Effector CD4-positive, alpha-beta T cell (primary cell): Measurements from ENCODE around the gene ARHGAP4.

Experiments used
- DNase-seq: peaks from one replicate; pipeline ENCODE4 v3.0.0-alpha.2; 2020

ARHGAP4 gene

GRCh38 chrX:153903238-153903980 lies 22.7 kb downstream of the ARHGAP4 start:
- no peak for DNase-seq

GRCh38 chrX:153902385-153902784 lies 23.7 kb downstream of the ARHGAP4 start:
- no peak for DNase-seq

GRCh38 chrX:153901753-153902140 lies 24.3 kb downstream of the ARHGAP4 start:
- no peak for DNase-seq

GRCh38 chrX:153900831-153901752 lies 25.0 kb downstream of the ARHGAP4 start:
- DNase-seq: peak; percentile 45

DNA sequence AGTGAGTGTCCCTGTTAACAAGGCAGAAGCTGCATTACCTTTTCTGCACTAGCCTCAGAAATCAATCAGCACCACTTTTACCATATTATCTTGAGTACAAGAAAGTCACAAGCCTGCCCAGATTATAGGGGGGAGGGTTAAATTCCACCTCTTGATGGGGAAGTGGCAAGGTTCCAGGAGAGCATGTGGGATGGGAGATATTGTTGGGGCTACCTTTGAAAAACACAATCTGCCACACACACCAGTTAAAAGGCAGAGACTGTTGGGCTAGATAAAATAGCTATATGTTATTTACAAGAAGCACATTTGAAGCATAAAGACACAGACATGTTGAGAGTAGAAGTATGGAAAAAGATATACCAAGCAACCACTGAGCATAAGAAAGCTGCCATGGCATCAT lies 28.2 kb downstream of the ARHGAP4 start:
- no peak for DNase-seq

DNA sequence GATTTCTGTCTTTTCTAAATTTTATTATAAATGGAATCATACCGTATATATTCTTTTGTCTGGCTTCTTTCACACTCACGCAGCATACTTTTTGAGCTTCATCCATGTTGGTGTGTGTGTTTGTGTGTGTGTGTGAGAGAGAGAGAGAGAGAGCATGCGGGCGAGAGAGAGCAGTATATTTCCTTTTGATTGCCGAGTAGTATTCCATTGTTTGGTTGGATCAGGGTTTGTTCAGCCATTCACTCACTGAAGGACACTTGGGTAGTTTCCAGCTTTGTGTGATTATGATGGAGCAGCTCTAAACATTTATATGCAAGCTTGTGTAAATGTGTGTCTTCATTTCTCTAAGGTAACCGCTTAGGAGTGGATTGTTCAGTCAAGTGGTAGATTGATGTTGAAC lies 36.9 kb downstream of the ARHGAP4 start:
- no peak for DNase-seq

DNA sequence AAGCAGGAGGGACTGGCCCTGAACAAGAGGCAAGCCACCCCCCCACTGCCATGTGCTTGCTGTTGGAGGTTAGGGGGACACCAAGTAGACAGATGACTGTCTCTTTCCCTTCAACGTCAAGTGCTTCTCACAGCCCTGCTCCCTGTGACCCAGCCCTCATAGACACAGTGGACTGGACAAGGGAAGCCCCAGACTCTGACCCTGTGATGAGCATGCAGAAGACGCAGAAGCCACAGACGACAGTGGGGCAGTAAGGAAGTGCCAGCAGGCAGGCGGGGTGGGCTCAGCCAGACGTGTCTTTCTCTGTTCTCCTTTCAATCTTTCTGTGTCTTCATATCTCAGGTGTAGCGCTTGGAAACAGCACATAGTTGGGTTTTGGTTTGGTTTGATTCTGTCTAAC lies 37.7 kb downstream of the ARHGAP4 start:
- DNase-seq: no peak

- DNase-seq: no peak
Measured at GRCh38 chrX:153887385-153887784, 38.7 kb downstream of the ARHGAP4 start.

DNA sequence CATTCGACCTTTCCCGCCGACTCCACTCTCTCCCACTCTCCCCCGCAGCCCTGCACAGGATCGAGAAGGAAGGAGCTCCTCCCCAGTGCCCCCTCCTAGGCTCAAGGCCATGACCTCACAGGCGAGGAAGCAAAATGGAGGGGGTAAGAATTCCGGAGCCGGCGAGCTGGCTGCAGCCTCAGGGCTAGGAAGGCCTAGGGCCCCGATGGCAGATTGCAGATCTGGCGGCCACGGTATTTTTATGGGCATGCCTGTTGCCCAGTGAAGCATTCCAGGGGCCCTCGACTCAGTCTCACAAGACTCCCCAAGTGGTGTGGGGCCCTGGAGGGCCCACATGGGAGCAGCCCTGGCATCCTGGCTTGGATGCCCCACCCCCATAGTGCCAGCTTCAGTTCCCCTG lies 39.1 kb downstream of the ARHGAP4 start:
- no peak for DNase-seq

DNA sequence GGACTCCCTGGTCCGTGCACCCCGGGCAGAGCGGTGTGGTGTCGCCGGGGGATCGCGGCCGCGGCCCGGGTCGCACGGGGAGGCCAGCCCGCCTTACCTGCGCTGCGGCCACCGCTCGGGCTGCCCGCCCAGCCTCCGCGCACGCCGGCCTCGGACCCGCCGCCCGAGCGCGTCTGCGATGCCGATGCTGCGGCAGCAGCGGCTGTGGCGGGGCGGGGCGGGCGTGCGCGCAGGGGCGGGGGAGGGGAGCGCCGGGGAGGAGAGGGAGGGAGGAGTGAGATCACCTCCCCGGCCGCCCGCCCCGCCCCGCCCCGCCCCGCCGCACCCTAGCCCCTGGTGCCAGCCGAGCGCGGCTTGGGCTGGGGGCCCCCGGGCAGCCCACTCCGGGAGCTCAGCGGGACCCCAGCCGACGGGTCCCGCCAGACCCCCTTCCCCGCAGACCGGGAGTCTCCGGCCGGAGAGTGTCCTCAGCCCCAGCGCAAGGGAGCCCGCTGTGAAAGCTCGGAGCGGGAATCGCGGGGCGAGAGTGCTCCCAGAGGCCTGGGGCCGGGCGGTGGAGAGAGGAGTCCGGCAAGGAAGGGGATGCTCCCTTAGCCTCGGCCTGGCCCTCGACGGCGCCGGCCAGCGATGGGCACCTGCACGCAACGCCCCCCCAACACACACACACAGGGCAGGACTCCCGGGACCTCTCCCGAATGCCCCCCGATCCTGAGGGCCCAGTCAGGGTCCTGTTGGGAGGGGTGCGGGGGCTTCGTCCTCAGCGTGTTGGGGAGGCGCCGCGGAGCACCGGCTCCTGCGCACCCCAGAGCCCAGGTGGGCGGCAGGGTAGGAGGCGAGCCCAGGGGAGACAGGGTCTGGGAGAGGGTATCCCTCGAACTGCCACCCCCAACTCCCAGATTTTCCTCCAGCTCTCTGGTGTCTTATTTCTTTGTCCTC lies 39.8 kb downstream of the ARHGAP4 start, which contains the start of gene L1CAM:
Gene L1CAM, minus strand, starts transcription at position 206 of the 936 bp plus-strand sequence. CDS start 10,337 bp downstream, outside the sequence.
- no peak for DNase-seq

DNA sequence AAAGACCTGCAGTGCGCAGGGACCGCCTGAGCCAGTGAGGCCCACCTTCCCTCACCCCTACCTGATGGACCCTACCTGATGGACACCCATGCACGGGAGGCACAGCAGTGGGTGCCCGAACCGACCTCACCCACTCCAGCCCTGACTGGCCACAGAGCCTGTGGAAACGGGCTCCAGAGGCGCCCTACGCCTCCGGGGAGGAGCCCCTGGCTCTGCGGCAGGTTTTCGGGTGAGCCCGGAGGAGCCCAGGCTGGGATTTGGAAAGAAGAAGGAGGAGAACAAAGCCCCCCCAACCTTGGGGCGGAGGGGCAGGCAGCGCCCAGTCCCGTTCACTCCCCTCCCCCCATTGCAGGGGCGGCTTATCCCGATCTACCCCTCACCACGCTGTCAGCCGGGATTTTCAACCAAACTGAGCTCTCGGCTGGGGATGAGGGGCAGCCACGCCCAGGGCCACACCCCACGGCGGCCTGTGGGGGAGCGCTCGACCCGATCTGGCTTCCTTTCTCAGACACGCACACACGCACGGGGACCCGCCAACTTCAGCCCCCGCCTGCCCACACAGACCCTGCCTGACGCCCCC lies 40.8 kb downstream of the ARHGAP4 start:
- DNase-seq: no peak

DNA sequence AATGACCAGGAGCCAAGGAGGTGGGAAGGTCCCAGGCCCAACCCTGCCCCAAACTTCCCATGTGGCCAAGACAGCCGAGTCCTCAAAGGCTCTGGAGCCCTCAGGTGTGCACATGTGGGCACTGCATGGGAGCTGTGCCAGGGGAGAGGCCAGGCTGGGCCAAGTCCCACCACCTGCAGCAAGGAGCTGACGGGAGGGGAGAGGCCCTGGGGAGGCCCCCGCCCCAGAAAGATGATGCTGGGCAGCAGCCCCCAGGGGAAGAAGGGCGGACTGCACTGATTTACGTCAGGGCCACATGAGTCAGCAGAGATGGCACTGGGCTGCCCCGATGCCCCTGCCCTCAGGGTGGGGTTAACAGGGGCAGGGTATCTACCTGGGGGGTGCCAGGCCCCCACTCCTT lies 41.5 kb downstream of the ARHGAP4 start:
- no peak for DNase-seq

GRCh38 chrX:153884136-153884535 lies 41.9 kb downstream of the ARHGAP4 start:
- no peak for DNase-seq

GRCh38 chrX:153883163-153883843 lies 42.8 kb downstream of the ARHGAP4 start:
- DNase-seq: no peak

- no peak for DNase-seq
Measured at GRCh38 chrX:153882557-153882956, 43.5 kb downstream of the ARHGAP4 start.

DNA sequence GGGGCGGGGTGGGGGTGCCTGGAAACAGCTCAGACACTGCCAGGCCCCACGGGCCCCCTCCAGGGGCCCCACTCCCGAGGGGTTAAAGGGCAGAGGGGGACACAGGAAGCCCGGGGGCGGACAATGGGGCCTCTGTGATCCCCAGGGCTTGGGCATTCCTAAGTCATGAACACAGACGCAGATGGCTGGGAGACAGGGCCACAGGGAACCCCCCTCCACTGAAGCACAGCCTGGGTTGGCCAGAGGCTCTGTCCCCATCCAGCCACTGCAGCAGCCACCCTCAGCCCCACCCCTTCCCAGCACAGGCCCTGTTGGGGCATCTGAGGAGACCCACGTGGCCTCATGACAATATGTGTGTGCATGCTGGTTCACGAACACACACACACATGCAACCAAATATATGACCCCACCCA lies 44.0 kb downstream of the ARHGAP4 start:
- no peak for DNase-seq

DNA sequence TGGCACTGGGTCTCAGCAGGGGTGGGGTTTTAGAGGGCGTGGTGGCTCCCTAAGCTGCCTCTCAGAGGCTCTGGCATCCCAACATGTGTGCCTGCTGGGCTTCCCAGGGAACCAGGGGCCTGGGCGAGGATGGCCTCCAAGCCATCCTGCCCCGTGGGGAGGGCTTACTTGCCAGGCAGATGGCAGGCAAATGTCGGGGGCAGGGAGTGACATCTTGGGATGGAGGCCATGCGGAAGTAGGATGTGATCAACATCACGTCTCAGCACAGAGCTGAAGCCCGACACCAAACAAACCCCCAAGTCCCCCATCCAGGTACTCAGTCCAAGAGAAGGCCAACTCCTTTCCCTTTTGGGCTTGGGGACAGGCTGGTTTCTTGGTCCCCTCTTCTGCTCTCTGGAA lies 44.8 kb downstream of the ARHGAP4 start:
- DNase-seq: no peak

- no peak for DNase-seq
Measured at GRCh38 chrX:153880440-153880815, 45.6 kb downstream of the ARHGAP4 start.

- DNase-seq: no peak
Measured at GRCh38 chrX:153879741-153880439, 46.2 kb downstream of the ARHGAP4 start.

DNA sequence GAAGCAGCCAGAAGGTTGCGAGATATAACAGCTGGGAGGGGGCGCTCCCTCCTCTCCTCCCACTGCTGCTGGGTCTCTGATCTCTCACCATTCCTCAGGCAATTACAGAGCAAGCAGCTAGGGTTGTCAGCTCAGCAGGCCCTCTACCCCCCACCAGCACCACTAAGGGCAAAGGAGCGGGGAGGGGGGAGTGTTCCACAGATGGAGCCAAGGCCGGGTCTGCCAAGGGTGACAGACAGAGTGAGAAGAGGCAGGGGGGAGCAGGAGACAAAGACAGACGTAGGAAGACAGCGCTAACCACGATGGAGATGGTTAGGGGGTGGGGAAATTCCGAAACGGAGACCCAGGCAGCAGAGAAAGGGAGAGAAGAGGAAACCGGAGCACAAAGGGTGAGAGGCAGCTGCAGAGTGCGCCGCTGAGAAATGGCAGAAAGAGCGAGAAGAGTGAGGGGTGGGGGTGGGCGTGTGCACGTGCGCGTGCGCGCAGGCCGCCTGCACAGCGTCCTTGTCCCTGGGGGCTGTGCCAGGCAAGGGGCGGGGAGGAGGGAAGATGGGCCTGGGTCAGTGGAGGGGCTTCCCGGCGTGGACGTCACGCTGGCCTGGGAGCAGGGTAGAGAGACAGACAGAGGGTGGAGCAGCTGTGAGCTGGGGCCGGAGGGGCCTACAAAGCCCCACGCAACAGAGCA lies 47.0 kb downstream of the ARHGAP4 start:
- no peak for DNase-seq

GRCh38 chrX:153878345-153878744 lies 47.7 kb downstream of the ARHGAP4 start:
- no peak for DNase-seq
